Naive thymus-derived CD4-positive, alpha-beta T cell (primary cell): Measurements from ENCODE around the gene GTF2F2. TPM values are rescaled to one million over a fixed set of nuclear protein-coding genes. Genes with fewer than 3 reads are reported as not detected.
A peak's percentile ranks its signal among the peaks of the same experiment; 100 is the strongest.
"Not testable (repeated sequence)": the region's sequence is repeated elsewhere in the genome, so short reads cannot be mapped to it uniquely, and the experiment has no call there.

Source experiments
- ATAC-seq: fragments of 150-1000 bp; cut with Tn5 transposase; 2 replicates; pipeline ENCODE4 v1.10.0; 2021; ENCODE audit warnings: mild to moderate bottlenecking, moderate library complexity
- CTCF ChIA-PET: fragments of 350-600 bp; sonication (Branson Sonifier 250); formaldehyde crosslinking; loops from one replicate; lab custom pipeline; 2021; ENCODE audit warnings: antibody characterized with exemption; lab: Charles Lee
- POLR2A ChIA-PET: fragments of 350-600 bp; sonication (Branson Sonifier 250); formaldehyde crosslinking; loops from one replicate; lab custom pipeline; 2021; ENCODE audit warnings: antibody characterized with exemption, inconsistent platforms; lab: Charles Lee
- DNase-seq, 9 donors: peaks; one replicate each; pipeline versions ENCODE4 v3.0.0 to v3.0.0-alpha.2; 2020 to 2022; ENCODE audit warnings: mixed read lengths in 1 of 9
- H3K27ac ChIP-seq: one replicate; pipeline ENCODE4 v1.7.0; 2013; ENCODE audit warnings: mild to moderate bottlenecking, low read depth, low read length, moderate library complexity
- H3K27me3 ChIP-seq, 2 donors: one replicate each; pipeline ENCODE4 v1.7.0; 2013; ENCODE audit warnings: low read length in 2 of 2, mild to moderate bottlenecking in 2 of 2, moderate library complexity in 2 of 2; ENCODE audit not compliant: control insufficient read depth in 2 of 2, insufficient read depth in 2 of 2
- H3K36me3 ChIP-seq, 3 experiments: 1 replicate in 2 of 3; 2 replicates in 1 of 3; pipeline ENCODE4 v1.7.0; 2013; ENCODE audit warnings: low read length in 3 of 3, mild to moderate bottlenecking in 3 of 3, moderate library complexity in 1 of 3; ENCODE audit not compliant: insufficient read depth in 3 of 3, control insufficient read depth in 2 of 3
- H3K4me1 ChIP-seq, 2 donors: one replicate each; pipeline ENCODE4 v1.7.0; 2013; ENCODE audit warnings: low read length in 2 of 2, mild to moderate bottlenecking in 2 of 2, moderate library complexity in 1 of 2; ENCODE audit not compliant: control insufficient read depth in 2 of 2, insufficient read depth in 2 of 2
- H3K4me3 ChIP-seq: 2 replicates; pipeline ENCODE4 v1.7.0; 2013; ENCODE audit warnings: mild to moderate bottlenecking, low read length
- H3K9me3 ChIP-seq, 3 experiments: 1 replicate in 2 of 3; 2 replicates in 1 of 3; pipeline ENCODE4 v1.7.0; 2013; ENCODE audit warnings: low read length in 3 of 3; ENCODE audit not compliant: control insufficient read depth in 2 of 3
- H3K27ac Mint-ChIP-seq, 9 donors: one replicate each; pipeline ENCODE4 v1.8.0; 2020 to 2022; ENCODE audit warnings: mixed read lengths in 9 of 9, mild to moderate bottlenecking in 8 of 9, moderate library complexity in 5 of 9, inconsistent platforms in 2 of 9
- H3K27me3 Mint-ChIP-seq, 5 donors: one replicate each; pipeline ENCODE4 v1.8.0; 2021 to 2022; ENCODE audit warnings: mixed read lengths in 5 of 5, mild to moderate bottlenecking in 1 of 5
- H3K36me3 Mint-ChIP-seq, 5 donors: one replicate each; pipeline ENCODE4 v1.8.0; 2020 to 2022; ENCODE audit warnings: mixed read lengths in 5 of 5, mild to moderate bottlenecking in 3 of 5, inconsistent platforms in 1 of 5
- H3K4me1 Mint-ChIP-seq, 7 donors: one replicate each; pipeline ENCODE4 v1.8.0; 2020 to 2022; ENCODE audit warnings: mixed read lengths in 7 of 7, mild to moderate bottlenecking in 3 of 7, inconsistent platforms in 1 of 7
- H3K4me3 Mint-ChIP-seq, 10 donors: one replicate each; pipeline ENCODE4 v1.8.0; 2020 to 2022; ENCODE audit warnings: mild to moderate bottlenecking in 10 of 10, mixed read lengths in 10 of 10, moderate library complexity in 6 of 10, inconsistent platforms in 2 of 10
- H3K9me3 Mint-ChIP-seq, 11 donors: one replicate each; pipeline ENCODE4 v1.8.0; 2020 to 2022; ENCODE audit warnings: mixed read lengths in 11 of 11, mild to moderate bottlenecking in 4 of 11, inconsistent platforms in 1 of 11, moderate library complexity in 1 of 11
- intact Hi-C, 2 donors: fragments of 100-400 bp; cut with micrococcal nuclease; formaldehyde crosslinking; loops; one replicate each; pipeline ENCODE4 v1.15.1; 2023
- polyA plus RNA-seq, 2 donors: library from polyadenylated mRNA; unstranded; fragments of 300-500 nt; fragmentation: Illumina TruSeq; gene quantifications; one replicate each; pipeline ENCODE4 v1.2.3, GENCODE V29; 2021
- total RNA-seq, 6 experiments: library from RNA in 5 of 6; stranded (reverse) in 5 of 6; gene quantifications; 1 replicate in 5 of 6; 2 replicates in 1 of 6; pipeline ENCODE4 v1.2.3 and lab custom pipeline; 2021 to 2026

GTF2F2 gene
- total and polyA plus RNA-seq, 7 experiments from 2014 or later: 6.7 to 20.4 (median 14.1) TPM

DNA sequence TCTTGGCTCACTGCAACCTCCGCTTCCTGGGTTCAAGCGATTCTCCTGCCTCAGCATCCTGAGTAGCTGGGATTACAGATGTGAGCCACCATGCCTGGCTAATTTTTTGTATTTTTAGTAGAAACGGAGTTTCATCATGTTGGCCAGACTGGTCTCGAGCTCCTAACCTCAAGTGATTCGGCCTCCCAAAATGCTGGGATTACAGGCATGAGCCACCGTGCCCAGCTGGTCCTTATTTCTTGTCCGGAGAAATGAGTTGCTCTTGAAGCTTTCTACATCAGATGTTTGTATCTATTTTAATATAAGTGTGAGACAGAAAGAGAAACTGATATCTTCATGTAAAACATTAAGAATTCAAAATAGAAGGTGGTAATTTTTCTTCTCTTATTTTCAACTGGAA lies 124.4 kb downstream of the GTF2F2 start:
- H3K36me3 ChIP-seq, H3K9me3 ChIP-seq, H3K27ac Mint-ChIP-seq, intact Hi-C loops, ATAC-seq, H3K27me3 ChIP-seq, H3K27ac ChIP-seq, H3K36me3 Mint-ChIP-seq, H3K4me3 Mint-ChIP-seq, H3K4me1 ChIP-seq, DNase-seq, H3K27me3 Mint-ChIP-seq, H3K9me3 Mint-ChIP-seq, H3K4me3 ChIP-seq: not testable (repeated sequence)
- ChIA-PET POLR2A (interaction anchor here (0.6 to 1.0 kb wide), 3 partner anchors 15 to 1840 kb away, joined by 3 read pairs; no protein-coding TSS in a partner anchor), CTCF (interaction anchor here (0.7 kb wide), 1 partner anchor 21 kb away, joined by 3 read pairs; no protein-coding TSS in a partner anchor)
- peaks cover 0 to 17% (median 8%) of the 10 kb centered on the region in 7 donors for H3K4me1 Mint-ChIP-seq

GRCh38 chr13:45249662-45250061 lies 129.4 kb downstream of the GTF2F2 start:
- ChIA-PET CTCF (interaction anchor here (0.6 kb wide), 1 partner anchor 56 kb away, joined by 4 read pairs; no protein-coding TSS in a partner anchor), POLR2A (no interaction called here)
- H3K36me3 ChIP-seq: peaks cover 0 to 7% (median 3%) of the 10 kb centered on the region in 3 experiments
- no peaks in the 10 kb centered on the region for H3K9me3 ChIP-seq
- no peak overlapping the region for H3K4me3 Mint-ChIP-seq
- peaks cover 0 to 4% (median 0%) of the 10 kb centered on the region in 7 donors for H3K4me1 Mint-ChIP-seq
- no peak overlapping the region for H3K4me3 ChIP-seq
- no peaks in the 10 kb centered on the region for H3K27me3 Mint-ChIP-seq
- no peak overlapping the region for H3K27ac ChIP-seq
- intact Hi-C loops: no loop called here
- no peaks in the 10 kb centered on the region for H3K4me1 ChIP-seq
- H3K27ac Mint-ChIP-seq: no peak overlapping the region
- DNase-seq (no peak), ATAC-seq (no peak)
- H3K27me3 ChIP-seq: no peaks in the 10 kb centered on the region
- peaks cover 5 to 19% (median 8%) of the 10 kb centered on the region in 5 donors for H3K36me3 Mint-ChIP-seq
- H3K9me3 Mint-ChIP-seq: no peaks in the 10 kb centered on the region

DNA sequence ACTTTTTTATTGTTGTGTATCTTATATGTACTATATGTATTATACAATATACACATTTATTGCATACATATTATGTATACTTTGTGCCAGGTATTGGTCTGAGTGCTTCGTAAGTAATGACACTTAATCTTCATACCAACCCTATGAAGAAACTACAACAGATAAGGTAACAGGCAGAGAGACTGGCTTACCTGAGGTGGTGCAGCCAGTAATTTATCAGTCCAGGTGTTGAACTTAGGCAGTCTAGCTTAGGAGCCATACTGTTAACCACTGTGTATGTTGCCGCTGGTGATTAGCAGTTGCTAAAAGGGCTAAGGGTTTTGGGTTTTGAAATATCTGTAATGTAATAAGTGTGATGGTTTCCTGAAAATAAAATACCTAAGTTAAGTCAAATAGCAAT lies 134.1 kb downstream of the GTF2F2 start:
- Histone ChIP-seq H3K27ac (no peak overlapping the region), H3K27me3 (no peaks in the 10 kb centered on the region), H3K4me1 (no peaks in the 10 kb centered on the region), H3K9me3 (no peaks in the 10 kb centered on the region), H3K4me3 (no peak overlapping the region), H3K36me3 (peaks cover 0 to 7% (median 3%) of the 10 kb centered on the region in 3 experiments)
- H3K27me3 Mint-ChIP-seq: no peaks in the 10 kb centered on the region
- ATAC-seq (no peak), DNase-seq (no peak)
- peaks cover 4 to 35% (median 11%) of the 10 kb centered on the region in 5 donors for H3K36me3 Mint-ChIP-seq
- ChIA-PET CTCF (no interaction called here), POLR2A (no interaction called here)
- intact Hi-C loops: no loop called here
- H3K4me3 Mint-ChIP-seq: no peak overlapping the region
- H3K9me3 Mint-ChIP-seq: no peaks in the 10 kb centered on the region
- H3K27ac Mint-ChIP-seq: no peak overlapping the region
- H3K4me1 Mint-ChIP-seq: peaks cover 0 to 12% (median 3%) of the 10 kb centered on the region in 7 donors

- peaks cover 0 to 12% (median under 1%) of the 10 kb centered on the region in 7 donors for H3K4me1 Mint-ChIP-seq
These were observed 135.1 kb downstream of the GTF2F2 start for GRCh38 chr13:45255247-45255987.

DNA sequence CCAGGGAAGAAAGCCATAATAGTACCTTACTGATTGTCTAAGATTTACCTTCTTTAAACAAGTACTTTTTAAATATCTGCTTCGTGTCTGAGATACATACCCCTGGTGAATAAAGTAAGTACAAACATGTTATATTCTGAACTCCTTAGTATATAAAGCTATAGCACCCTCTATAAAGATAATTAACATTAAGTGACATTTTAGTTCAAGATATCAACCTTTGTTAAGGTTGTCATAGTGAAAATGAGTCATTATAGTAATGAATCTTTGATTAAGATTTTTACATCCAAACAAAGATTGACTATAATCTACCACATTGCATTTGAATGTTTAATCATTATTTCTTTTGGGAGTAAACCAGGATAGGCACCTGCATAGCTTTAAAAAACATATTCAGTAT lies 135.9 kb downstream of the GTF2F2 start:
- Histone ChIP-seq H3K36me3 (peaks cover 0 to 7% (median 3%) of the 10 kb centered on the region in 3 experiments), H3K27me3 (no peaks in the 10 kb centered on the region), H3K4me3 (no peak overlapping the region), H3K27ac (no peak overlapping the region), H3K9me3 (no peaks in the 10 kb centered on the region), H3K4me1 (no peaks in the 10 kb centered on the region)
- no peaks in the 10 kb centered on the region for H3K27me3 Mint-ChIP-seq
- intact Hi-C loops: no loop called here
- no peak for ATAC-seq
- no peak overlapping the region for H3K4me3 Mint-ChIP-seq
- peak overlapping the region in 1 of 9 donors; percentile 66 for H3K27ac Mint-ChIP-seq
- DNase-seq: no peak
- peaks cover 0 to 29% (median 11%) of the 10 kb centered on the region in 5 donors for H3K36me3 Mint-ChIP-seq
- ChIA-PET POLR2A (interaction anchor here (0.6 kb wide), 1 partner anchor 58 kb away, joined by 3 read pairs; no protein-coding TSS in a partner anchor), CTCF (no interaction called here)
- H3K4me1 Mint-ChIP-seq: peaks cover 0 to 12% (median 0%) of the 10 kb centered on the region in 7 donors
- H3K9me3 Mint-ChIP-seq: no peaks in the 10 kb centered on the region

More at GRCh38 chr13:45255247-45255987, 135.1 kb downstream of the GTF2F2 start:
- Histone ChIP-seq H3K4me3 (no peak overlapping the region), H3K36me3 (peaks cover 0 to 7% (median 3%) of the 10 kb centered on the region in 3 experiments), H3K27ac (no peak overlapping the region), H3K4me1 (no peaks in the 10 kb centered on the region), H3K9me3 (no peaks in the 10 kb centered on the region), H3K27me3 (no peaks in the 10 kb centered on the region)
- Mint-ChIP-seq H3K4me3 (no peak overlapping the region), H3K27me3 (no peaks in the 10 kb centered on the region), H3K36me3 (peaks cover 0 to 31% (median 11%) of the 10 kb centered on the region in 5 donors), H3K9me3 (no peaks in the 10 kb centered on the region), H3K27ac (no peak overlapping the region)
- ATAC-seq: no peak
- POLR2A ChIA-PET: no interaction called here
- intact Hi-C loops: no loop called here
- CTCF ChIA-PET: no interaction called here
- no peak for DNase-seq

DNA sequence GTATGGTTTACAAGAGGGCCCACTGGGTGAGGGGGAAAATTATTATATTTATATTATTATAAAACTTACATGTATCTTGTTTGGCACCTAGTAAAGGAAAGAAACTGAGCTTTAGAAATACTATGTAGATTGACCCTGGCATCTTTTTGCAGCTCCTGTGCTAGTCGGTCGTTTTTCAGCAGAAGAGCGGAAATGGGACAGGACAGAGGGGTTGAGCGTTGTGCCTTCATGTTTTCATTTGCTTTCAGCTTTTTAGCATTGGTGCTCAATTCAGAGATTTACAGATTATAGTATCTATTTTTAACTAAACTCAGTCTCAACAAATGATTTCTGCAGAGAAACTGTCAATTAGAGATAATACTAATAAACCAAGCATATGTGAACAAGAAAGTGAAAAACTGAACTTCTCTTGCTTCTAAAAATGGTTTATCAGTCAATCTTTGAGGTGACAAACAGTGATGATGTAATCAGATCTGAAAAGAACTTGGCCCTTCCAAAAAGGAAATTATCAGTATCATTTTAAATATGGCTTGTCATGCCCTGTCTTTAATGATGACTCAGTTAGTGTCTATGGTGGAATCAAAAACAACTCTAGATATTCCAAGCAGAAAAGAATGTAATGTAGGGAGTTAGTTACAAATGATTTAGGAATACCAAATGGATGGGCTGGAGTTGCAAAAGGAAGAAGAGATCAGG lies 137.5 kb downstream of the GTF2F2 start:
- H3K27ac ChIP-seq: no peak overlapping the region
- H3K9me3 Mint-ChIP-seq: no peaks in the 10 kb centered on the region
- POLR2A ChIA-PET: no interaction called here

More for the DNA sequence above, 137.5 kb downstream of the GTF2F2 start:
- peaks cover 0 to 12% (median 0%) of the 10 kb centered on the region in 7 donors for H3K4me1 Mint-ChIP-seq
- no peaks in the 10 kb centered on the region for H3K27me3 Mint-ChIP-seq
- Histone ChIP-seq H3K4me3 (no peak overlapping the region), H3K36me3 (peaks cover 0 to 7% (median 2%) of the 10 kb centered on the region in 3 experiments), H3K9me3 (no peaks in the 10 kb centered on the region), H3K4me1 (no peaks in the 10 kb centered on the region), H3K27me3 (no peaks in the 10 kb centered on the region)
- DNase-seq: no peak
- ATAC-seq: no peak
- intact Hi-C loops: no loop called here
- peaks cover 0 to 32% (median 12%) of the 10 kb centered on the region in 5 donors for H3K36me3 Mint-ChIP-seq
- no peak overlapping the region for H3K4me3 Mint-ChIP-seq
- peak overlapping the region in 2 of 9 donors; percentile 54 to 62 for H3K27ac Mint-ChIP-seq
- CTCF ChIA-PET: interaction anchor here (0.6 kb wide), 1 partner anchor 502 kb away, joined by 5 read pairs; no protein-coding TSS in a partner anchor
